Cardiac fibroblast (primary cell): Measurements from ENCODE around the gene MRPL21.

Experiments
- DNase-seq, 2 donors: peaks; one replicate each; pipeline versions ENCODE4 v3.0.0 to v3.0.0-alpha.2; 2010; ENCODE audit warnings: low read depth in 2 of 2
- H3K4me3 ChIP-seq, 2 donors: replicated peaks in 1 of 2; 1 replicate in 1 of 2; 2 replicates in 1 of 2; pipeline ENCODE4 v1.5.1; 2011; ENCODE audit warnings: low read depth in 2 of 2, low read length in 2 of 2, mild to moderate bottlenecking in 2 of 2, moderate library complexity in 1 of 2
- TF ChIP-seq, protein P1 (sequence below): IDR thresholded peaks from one replicate; pipeline ENCODE4 v1.5.1; 2011; ENCODE audit warnings: low read depth, mild to moderate bottlenecking, low read length, inconsistent platforms

MRPL21 gene

GRCh38 chr11:68903288-68904247, at the start of gene MRPL21, which contains the start of gene IGHMBP2:
MRPL21 (minus strand) TSS chr11:68903832; CDS start chr11:68903810, 22 bp downstream.
IGHMBP2 (plus strand) TSS chr11:68903891; CDS start chr11:68903953, 62 bp downstream.
- H3K4me3 ChIP-seq: peak within 1 kb of the TSS; percentile 96 to 99
- TF ChIP-seq, protein P1, sequence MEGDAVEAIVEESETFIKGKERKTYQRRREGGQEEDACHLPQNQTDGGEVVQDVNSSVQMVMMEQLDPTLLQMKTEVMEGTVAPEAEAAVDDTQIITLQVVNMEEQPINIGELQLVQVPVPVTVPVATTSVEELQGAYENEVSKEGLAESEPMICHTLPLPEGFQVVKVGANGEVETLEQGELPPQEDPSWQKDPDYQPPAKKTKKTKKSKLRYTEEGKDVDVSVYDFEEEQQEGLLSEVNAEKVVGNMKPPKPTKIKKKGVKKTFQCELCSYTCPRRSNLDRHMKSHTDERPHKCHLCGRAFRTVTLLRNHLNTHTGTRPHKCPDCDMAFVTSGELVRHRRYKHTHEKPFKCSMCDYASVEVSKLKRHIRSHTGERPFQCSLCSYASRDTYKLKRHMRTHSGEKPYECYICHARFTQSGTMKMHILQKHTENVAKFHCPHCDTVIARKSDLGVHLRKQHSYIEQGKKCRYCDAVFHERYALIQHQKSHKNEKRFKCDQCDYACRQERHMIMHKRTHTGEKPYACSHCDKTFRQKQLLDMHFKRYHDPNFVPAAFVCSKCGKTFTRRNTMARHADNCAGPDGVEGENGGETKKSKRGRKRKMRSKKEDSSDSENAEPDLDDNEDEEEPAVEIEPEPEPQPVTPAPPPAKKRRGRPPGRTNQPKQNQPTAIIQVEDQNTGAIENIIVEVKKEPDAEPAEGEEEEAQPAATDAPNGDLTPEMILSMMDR: no peak
- peak; percentile 86 to 87 for DNase-seq

- TF ChIP-seq, protein P1: no peak
- no peak overlapping the region for H3K4me3 ChIP-seq
- no peak for DNase-seq
Observed at GRCh38 chr11:68950762-68951161, 47.1 kb upstream of the MRPL21 start.

GRCh38 chr11:68950270-68950669, 46.6 kb upstream of the MRPL21 start:
- TF ChIP-seq, protein P1: peak; percentile 57
- H3K4me3 ChIP-seq: no peak overlapping the region
- peak; percentile 22 to 30 for DNase-seq

DNA sequence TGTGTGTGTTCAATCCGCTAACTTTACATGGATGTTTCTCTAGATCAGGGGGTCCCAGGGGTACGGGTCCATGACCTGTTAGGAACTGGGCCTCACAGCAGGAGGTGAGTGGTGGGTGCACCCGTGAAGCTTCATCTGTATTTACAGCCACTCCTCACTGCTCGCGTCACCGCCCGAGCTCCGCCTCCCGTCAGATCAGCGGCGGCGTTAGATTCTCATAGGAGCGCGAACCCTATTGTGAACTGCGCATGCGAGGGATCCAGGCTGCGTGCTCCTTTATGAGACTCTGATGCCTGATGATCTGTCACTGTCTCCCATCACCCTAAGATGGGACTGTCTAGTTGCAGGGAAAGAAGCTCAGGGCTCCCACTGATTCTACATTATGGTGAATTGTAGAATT, 45.3 kb upstream of the MRPL21 start:
- no peak for DNase-seq
- TF ChIP-seq, protein P1: no peak
- no peak overlapping the region for H3K4me3 ChIP-seq

DNA sequence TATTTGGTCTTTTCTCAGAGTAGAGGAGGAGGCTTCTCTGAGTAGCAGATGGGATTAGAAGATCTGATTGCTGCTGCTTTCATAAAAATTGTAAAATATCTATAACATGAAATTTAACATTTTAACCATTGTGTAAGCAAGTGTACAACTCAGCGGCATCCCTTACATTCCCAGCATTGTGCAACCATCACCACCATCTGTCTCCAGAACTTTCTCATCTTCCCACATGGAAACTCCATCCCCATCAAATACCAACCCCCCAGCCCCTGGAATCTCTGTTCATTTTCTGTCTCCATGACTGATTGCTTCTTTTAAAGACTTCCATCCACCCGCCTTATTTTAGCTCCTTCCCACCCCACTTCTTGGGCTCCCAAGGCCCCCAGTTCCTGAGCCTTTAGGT, 44.9 kb upstream of the MRPL21 start:
- TF ChIP-seq, protein P1: no peak
- H3K4me3 ChIP-seq: no peak overlapping the region
- no peak for DNase-seq

DNA sequence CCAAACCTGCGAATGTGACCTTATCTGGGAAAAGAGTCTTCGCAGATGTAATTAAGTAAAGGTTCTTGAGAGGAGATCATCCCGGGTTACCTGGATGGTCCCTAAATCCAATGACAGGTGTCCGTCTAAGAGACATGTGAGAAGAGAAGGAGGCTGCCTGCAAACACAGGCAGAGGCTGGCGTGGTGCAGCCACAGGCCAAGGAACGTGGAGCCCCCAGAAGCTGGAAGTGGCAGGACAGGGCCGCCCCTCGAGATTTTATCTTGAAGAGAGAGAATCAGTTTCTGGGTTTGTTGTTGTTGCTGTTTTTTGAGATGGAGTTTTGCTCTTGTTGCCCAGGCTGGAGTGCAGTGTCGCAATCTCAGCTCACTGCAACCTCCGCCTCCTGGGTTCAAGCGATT, 43.5 kb upstream of the MRPL21 start:
- TF ChIP-seq, protein P1: no peak
- no peak for DNase-seq
- H3K4me3 ChIP-seq: no peak overlapping the region
